ENCODE data around the gene FREY1.

The FREY1 gene

DNA sequence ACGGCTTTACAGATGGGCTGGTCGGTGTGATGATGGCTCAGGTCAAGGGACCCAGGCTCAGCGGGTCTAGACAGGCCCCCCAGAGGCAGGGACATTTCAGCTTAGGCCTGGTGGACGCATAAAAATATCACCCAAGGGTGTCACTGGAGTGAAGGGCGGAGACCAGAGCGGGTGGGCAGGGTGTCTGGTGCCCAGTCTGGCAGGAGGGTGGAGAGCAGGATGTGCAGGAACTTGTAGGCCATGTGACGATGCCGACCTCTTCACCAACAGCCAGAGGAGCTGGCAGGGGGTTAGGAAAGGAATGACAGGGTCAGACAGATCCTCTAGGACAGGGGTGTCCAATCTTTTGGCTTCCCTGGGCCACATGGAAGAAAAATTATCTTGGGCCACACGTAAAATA is 17.1 kb downstream of the FREY1 start:
- no peak for FAIRE-seq

DNA sequence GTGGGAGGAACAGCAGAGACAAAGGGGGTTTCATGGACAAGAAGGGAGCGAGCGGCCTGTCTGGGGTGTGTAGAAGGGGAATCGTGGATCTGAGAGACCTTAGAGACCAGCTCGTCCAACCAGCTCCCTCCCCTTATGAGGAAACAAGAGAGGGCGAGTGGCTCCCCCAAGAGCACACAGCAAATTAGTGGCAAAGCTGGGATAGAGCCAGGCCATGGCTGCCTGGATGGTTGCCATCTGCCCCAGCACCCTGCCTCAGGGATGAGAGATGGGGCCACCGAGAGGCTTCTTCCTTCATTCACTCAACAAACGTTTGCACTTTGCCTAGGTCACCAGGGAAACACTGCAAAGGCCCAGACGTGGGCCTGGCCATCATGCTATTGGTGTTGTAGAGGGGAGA is 17.5 kb downstream of the FREY1 start:
- no peak for FAIRE-seq

DNA sequence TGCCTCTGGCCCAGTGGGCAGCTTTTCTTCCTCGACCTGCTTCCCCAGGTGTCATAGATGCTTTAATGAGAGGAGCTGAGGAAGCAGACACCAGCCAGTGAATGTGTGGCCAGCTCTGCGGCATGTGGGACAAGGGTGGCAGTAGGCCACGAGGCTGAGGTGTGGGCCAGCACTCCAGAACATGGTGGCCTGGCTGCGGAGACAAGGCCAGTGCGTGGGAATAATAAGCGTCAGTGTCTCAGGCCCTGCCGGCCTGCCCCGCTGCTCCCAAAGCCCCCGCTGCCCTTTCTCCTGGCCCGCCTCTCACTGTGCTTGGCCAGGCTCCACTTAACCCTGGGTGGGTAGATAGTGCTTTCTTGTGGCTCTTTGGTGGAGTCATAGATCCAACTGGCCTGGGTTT is 19.5 kb downstream of the FREY1 start:
- no peak for FAIRE-seq

GRCh38 chr11:45886816-45887520 is 20.1 kb downstream of the FREY1 start:
- no peak for FAIRE-seq

DNA sequence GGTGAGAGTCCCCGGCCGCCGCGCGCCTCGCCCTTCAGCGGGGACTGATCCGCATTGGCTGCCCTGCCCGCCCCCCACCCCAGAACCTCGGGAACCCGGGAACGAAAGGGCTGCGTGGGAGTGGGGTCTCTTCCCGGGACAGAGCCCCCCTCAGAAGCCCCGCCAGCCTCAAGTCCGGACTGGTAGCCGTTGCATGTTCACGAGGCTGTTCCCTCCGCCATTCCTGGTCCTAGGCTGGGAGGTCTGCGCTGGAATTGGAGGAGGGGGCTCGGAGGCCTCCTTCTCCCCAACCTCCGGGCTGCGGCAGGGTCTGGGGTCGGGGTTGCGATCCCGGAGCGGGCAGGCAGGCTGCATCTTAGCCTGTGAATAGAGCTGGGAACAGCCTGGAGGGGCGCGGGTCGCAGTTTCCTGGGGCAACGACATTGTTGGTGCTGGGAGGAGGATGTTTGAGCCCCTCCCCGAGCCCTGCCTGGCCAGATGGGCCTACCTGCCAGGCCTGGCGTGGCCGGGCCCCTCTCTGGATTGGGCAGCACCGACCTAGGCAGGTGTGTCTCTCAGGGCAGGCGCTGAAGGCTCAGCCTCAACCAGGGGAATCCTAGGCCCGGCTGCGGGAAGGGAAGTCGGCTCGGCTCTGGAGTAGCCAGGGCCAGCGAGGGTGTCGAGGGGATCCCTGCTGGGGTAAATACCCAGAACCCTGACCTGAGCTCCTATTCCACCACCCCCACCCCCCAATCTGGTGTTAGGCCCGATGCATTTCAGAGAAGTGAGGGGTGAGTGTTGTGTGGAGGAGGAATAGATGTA is 20.9 kb downstream of the FREY1 start:
- FAIRE-seq: no peak

GRCh38 chr11:45885274-45885920 is 21.7 kb downstream of the FREY1 start, which contains the start of gene MAPK8IP1:
Gene MAPK8IP1, plus strand, starts transcription at chr11:45885651. Its CDS starts 170 bp downstream, at chr11:45885821.
- FAIRE-seq: no peak

DNA sequence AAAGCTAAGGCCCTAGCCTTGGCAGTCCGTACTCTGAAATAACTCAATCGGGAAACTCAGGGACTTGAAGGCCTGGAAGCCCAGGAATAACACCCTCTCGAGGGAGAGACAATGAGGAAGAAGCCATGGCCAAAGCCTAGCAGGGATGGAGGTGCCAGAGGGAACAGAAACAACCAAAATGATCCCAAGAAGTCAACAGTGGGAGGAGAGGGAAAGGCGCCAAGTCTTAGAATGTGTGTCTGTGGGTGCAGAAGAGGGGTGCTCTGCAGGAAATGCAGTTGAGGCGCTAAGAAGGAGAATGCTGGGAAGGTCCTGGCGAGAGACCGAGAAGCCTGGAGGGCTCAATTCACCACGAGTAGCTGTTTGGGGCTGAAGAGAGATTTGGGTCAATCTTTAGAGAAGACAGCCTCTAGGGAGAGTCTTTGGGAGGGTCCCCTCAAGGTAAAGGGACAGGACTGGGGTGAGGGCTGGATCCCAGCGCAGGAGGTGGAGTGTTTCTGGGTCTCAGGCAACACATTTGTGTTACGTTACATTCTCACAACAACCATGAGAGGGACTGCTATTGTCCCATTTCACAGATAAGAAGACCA is 22.4 kb downstream of the FREY1 start:
- FAIRE-seq: no peak

DNA sequence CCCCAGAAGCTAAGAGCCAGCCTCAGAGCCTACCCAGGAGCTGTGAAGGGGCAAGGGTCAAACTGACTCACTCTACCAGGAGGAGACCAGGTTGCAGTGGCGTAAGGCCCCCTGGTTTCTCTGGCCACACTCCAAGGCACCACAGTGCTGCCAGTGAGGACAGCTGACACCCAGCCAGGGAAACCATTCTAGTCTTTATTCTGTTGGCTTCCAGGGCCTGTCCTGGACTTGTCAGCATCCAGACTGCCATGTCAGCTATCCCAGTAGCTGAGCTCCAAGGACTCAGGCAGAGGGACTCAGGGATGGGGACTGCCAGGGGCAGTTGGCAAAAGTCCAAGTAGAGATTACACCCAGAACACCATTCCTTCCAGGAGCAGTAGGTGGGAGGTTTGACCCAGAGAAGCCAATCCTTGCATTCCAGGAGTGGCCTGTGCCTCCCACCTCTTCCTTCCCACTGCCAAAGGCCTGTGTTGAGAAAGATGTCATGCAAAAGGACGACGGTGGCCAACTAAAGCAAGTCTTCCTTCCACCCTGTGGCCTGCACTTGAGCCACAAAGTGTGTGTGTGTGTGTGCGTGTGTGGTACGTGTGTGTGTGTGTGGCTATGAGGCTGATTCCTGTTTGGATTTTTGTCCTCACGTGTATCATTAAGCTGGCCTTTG is 25.2 kb downstream of the FREY1 start:
- FAIRE-seq: no peak

DNA sequence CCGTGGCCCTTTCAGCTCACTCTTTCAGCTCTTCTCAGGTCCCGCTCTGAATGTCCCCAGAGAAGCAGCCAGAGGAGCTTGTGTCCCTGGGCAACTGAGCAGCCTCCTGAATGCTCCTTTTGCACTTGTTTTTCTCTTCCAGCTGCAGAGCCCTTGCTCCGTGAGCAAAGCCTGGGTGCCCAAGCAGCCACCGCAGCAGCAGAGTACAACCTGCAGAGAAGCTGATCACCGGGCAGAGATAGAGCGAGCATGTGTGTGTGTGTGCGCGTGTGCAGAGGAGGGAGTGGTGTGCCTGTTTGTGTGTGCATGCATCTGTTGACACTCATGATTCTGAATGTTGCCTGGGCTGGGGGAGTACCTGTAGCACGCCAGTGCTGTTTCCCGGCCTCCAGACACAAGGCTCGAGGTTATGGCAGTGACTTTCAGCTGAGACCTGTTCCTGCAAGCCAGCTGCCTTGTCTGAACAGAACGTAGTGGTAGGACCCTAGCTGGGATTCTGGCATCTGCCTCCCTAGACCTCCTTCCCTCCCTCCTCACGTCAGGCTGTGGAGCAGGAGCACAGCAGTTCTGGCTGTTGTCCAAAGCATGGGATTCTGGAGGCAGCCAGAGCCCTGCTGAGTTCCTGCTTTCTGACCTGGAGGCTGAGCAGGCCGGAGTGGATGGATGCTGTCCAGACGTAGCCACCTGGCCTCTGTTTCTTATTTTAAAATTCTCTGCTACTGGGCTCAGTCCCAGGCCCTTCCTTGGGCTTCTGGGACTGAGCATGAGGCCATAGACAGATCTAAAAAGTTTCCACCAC is 26.1 kb downstream of the FREY1 start:
- FAIRE-seq: no peak

GRCh38 chr11:45879803-45880686 is 27.0 kb downstream of the FREY1 start:
- FAIRE-seq: no peak

DNA sequence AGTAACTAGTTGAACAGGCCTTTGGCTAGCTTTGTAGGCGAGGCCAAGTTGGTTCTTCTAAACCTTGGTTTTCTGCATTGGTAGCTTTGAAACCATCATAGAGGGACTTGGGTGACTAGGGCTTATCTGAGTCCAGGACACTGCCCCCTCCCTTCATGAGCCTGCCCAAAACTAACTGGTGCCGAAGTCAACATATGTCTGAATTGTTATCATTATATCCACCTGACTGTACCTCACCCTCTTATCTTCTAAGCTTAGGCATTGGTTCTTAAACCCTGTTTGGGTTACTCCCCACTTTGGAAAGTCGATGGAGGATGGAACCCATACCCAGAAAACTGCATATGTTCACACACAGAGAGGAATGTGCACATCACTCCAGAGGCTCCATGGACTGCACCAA is 29.2 kb downstream of the FREY1 start:
- FAIRE-seq: no peak

DNA sequence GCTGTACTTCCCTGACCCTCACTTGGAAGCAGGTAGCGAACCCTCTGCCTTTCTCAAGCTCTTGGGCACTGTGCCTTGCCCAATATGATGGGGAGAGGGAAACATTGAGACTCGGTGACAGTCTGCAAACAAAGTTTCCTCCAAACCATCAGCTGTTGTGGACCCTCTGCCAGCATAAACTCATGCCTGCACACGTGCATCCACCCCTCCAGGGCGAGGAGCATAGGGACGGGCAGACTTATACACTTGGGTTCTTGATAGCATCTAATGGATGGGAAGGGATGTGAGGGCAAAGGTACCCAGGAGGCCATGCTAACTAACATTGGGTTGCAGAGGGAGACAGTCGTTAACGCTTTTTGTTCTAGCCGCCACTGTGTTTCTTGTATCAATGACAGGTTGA is 29.9 kb downstream of the FREY1 start:
- no peak for FAIRE-seq

DNA sequence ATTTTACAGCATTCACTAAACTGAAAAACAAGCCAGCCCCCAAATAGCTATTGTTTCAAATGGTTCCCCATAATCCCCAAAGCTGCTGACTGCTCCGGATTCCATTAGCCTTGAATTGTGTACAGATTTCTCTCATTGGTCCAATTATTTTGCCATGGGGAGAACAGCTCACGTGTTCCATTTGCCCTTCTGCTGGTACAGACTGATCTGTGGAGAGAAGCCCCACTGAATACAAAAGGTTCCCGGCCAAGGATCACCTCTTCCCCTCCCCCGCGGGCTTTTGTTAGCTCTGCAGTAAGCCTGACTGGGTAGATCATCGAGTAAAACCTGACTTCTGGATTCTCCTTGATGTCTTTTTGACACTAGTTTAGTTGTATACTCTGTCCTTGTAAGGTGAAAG is 30.7 kb downstream of the FREY1 start:
- FAIRE-seq: no peak

GRCh38 chr11:45872651-45873356 is 34.3 kb downstream of the FREY1 start:
- no peak for FAIRE-seq

GRCh38 chr11:45871638-45872037 is 35.4 kb downstream of the FREY1 start:
- FAIRE-seq: no peak

DNA sequence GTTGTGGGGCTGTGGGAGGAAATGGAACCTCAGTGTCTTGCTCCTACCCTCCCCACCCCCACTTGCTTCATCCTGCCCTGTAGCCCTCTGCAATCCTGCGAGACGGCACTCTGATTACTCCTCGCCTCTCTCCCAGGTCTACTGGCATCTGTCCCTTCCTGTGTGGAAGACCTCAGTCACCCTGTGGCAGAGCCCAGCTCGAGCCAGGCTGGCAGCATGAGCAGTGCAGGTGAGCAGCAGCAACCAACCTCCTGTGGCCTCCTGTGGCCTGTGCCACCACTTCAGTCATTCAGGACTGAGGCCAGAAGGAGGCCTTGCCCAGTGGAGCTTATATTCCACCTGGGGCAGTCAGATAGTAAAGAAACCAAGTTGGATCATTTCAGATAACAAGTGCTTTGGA is 36.4 kb downstream of the FREY1 start:
- no peak for FAIRE-seq

DNA sequence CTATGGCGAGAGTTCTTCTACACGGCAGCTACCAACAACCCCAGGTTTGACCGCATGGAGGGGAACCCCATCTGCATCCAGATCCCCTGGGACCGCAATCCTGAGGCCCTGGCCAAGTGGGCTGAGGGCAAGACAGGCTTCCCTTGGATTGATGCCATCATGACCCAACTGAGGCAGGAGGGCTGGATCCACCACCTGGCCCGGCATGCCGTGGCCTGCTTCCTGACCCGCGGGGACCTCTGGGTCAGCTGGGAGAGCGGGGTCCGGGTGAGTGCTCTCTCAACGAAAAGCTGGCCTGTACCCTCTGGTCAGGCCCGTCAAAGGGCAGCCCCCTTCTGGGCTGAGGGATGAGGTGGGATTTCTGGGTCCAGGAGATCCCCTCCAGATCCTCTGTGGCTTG is 37.5 kb downstream of the FREY1 start:
- no peak for FAIRE-seq

DNA sequence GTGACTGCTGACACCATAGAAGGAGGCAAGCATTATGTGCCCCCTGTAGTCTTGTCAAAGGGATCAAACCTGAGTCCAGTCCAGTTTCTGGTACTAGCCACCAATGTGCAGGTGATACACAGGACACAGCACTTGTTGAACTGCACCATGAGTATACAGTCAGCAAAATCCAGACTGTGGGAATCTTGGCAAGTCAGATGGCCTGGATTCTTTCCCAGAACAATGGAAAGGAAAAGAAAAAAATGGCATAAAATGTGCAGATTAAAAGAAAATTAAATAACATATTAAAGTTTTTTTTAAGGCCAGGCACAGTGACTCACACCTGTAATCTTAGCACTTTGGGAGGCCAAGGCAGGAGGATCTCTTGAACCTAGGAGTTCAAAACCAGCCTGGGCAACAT is 43.0 kb downstream of the FREY1 start:
- FAIRE-seq: no peak

- no peak for FAIRE-seq
Measured at GRCh38 chr11:45860764-45861510, 46.1 kb downstream of the FREY1 start.

DNA sequence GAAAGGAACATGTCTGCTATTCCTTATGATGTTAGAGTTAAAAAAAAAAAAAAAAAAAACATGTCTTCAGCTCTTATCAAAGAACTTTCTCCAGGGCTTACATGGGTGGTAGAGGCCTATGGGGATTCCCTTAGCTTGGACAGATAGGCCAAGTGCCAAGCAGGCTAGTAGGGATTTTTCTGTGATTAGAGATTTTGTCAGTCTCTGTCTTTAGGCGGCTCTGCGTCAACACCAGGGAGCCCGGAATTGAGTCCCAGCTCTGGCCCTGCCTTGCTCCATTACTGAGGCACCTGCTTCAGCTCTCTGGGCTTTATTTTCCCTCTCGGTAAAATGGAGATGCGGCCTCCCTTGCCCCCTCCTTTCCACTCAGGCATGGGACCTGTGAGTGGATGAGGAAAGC is 46.7 kb downstream of the FREY1 start:
- no peak for FAIRE-seq

Data from islet of Langerhans (tissue), 1 donor.